ENCODE measurements around the gene AGAP1. TPM values are rescaled to one million over a fixed set of nuclear protein-coding genes. Genes with fewer than 3 reads are reported as not detected.

The AGAP1 gene
- total RNA-seq, 4 donors from 2014 or later: 5.3 to 30.6 (median 19.2) TPM

- Histone ChIP-seq H3K36me3 (no peaks in the 10 kb centered on the region), H3K4me1 (no peaks in the 10 kb centered on the region), H3K27ac (no peak overlapping the region), H3K27me3 (no peaks in the 10 kb centered on the region), H3K4me3 (no peak overlapping the region), H3K9me3 (no peaks in the 10 kb centered on the region)
- DNase-seq: no peak
- intact Hi-C loops (cut with DNase I; ENCODE audit: low total_unique reads): no loop called here
- TF ChIP-seq, protein P1, sequence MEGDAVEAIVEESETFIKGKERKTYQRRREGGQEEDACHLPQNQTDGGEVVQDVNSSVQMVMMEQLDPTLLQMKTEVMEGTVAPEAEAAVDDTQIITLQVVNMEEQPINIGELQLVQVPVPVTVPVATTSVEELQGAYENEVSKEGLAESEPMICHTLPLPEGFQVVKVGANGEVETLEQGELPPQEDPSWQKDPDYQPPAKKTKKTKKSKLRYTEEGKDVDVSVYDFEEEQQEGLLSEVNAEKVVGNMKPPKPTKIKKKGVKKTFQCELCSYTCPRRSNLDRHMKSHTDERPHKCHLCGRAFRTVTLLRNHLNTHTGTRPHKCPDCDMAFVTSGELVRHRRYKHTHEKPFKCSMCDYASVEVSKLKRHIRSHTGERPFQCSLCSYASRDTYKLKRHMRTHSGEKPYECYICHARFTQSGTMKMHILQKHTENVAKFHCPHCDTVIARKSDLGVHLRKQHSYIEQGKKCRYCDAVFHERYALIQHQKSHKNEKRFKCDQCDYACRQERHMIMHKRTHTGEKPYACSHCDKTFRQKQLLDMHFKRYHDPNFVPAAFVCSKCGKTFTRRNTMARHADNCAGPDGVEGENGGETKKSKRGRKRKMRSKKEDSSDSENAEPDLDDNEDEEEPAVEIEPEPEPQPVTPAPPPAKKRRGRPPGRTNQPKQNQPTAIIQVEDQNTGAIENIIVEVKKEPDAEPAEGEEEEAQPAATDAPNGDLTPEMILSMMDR (IDR thresholded peaks at IDR 0.05): no peak
- TF ChIP-seq POLR2A (IDR thresholded peaks at IDR 0.05): no peak
Observed at GRCh38 chr2:235920216-235920865, 426.5 kb downstream of the AGAP1 start.

DNA sequence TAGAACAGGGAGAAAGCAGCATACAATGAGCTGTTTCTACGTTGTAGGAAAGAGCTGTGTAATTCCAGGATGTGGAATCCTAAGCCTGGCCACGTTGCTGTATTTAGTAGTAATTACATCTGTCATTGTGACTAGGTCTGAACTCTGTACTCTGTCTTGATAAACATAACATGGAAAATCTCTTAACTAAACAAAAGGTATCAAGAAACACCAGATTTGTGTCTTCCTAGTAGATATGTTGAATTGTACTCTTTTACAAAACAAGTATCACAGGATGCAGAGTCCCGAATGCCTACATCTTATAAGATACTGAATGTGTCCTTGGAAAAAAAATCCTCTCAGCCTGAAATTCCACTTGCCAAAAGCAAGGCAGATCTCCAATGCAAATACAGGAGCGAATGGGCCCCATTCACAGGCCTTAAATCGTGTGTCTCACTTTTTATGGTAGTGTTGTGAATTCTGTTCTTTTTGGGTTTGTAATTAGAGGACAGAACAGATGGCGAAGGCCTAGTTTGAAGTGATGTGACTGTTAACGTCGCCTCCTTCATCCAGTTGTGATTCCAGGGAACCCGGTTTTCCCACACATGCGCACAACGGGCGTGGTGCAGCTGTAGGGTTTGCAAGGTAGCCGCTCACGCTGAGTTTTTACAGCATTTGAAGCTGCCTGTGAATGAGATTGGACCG, 427.8 kb downstream of the AGAP1 start:
- H3K36me3 ChIP-seq: no peaks in the 10 kb centered on the region
- H3K27me3 ChIP-seq: no peaks in the 10 kb centered on the region
- H3K9me3 ChIP-seq: no peaks in the 10 kb centered on the region
- no peak for TF ChIP-seq POLR2A (IDR thresholded peaks at IDR 0.05)
- TF ChIP-seq, protein P1 (IDR thresholded peaks at IDR 0.05): no peak
- DNase-seq: no peak
- H3K4me1 ChIP-seq: no peaks in the 10 kb centered on the region
- intact Hi-C loops (cut with DNase I; ENCODE audit: low total_unique reads): no loop called here
- no peak overlapping the region for H3K27ac ChIP-seq
- no peak overlapping the region for H3K4me3 ChIP-seq

- intact Hi-C loops (cut with DNase I; ENCODE audit: low total_unique reads): no loop called here
- TF ChIP-seq POLR2A (IDR thresholded peaks at IDR 0.05): no peak
- TF ChIP-seq, protein P1 (IDR thresholded peaks at IDR 0.05): no peak
- DNase-seq: no peak
Observed at GRCh38 chr2:235922839-235923238, 429.0 kb downstream of the AGAP1 start.

GRCh38 chr2:235923859-235924674, 430.2 kb downstream of the AGAP1 start:
- Histone ChIP-seq H3K4me1 (no peaks in the 10 kb centered on the region), H3K9me3 (no peaks in the 10 kb centered on the region), H3K4me3 (no peak overlapping the region), H3K27me3 (no peaks in the 10 kb centered on the region), H3K27ac (no peak overlapping the region), H3K36me3 (no peaks in the 10 kb centered on the region)
- no peak for DNase-seq
- intact Hi-C loops (cut with DNase I; ENCODE audit: low total_unique reads): no loop called here
- no peak for TF ChIP-seq POLR2A (IDR thresholded peaks at IDR 0.05)
- TF ChIP-seq, protein P1 (IDR thresholded peaks at IDR 0.05): no peak

More at GRCh38 chr2:235922839-235923238, 429.0 kb downstream of the AGAP1 start:
- Histone ChIP-seq H3K4me3 (no peak overlapping the region), H3K36me3 (no peaks in the 10 kb centered on the region), H3K27ac (no peak overlapping the region), H3K9me3 (no peaks in the 10 kb centered on the region), H3K4me1 (no peaks in the 10 kb centered on the region), H3K27me3 (no peaks in the 10 kb centered on the region)

- Histone ChIP-seq H3K27ac (no peak overlapping the region), H3K9me3 (no peaks in the 10 kb centered on the region), H3K27me3 (no peaks in the 10 kb centered on the region), H3K4me1 (no peaks in the 10 kb centered on the region), H3K4me3 (no peak overlapping the region), H3K36me3 (no peaks in the 10 kb centered on the region)
- TF ChIP-seq, protein P1 (IDR thresholded peaks at IDR 0.05): no peak
- TF ChIP-seq POLR2A (IDR thresholded peaks at IDR 0.05): no peak
- DNase-seq: no peak
- intact Hi-C loops (cut with DNase I; ENCODE audit: low total_unique reads): no loop called here
Observed at GRCh38 chr2:235924675-235925063, 430.8 kb downstream of the AGAP1 start.

All from uterus (tissue), 4 donors.